Prostate gland (tissue), 2 donors: ENCODE results near the gene NCBP1. TPM values are rescaled to one million over a fixed set of nuclear protein-coding genes. Genes with fewer than 3 reads are reported as not detected.
A peak's percentile ranks its signal among the peaks of the same experiment; 100 is the strongest.

Experiments used
- DNase-seq: peaks from one replicate; pipeline ENCODE4 v3.0.0-alpha.2; 2019; ENCODE audit warnings: low spot score
- H3K27ac ChIP-seq, 2 donors: fragments of 200-600 bp; sonication (generic); 2 replicates each; pipeline ENCODE4 v1.5.1; 2017 to 2019
- H3K27me3 ChIP-seq: fragments of 200-600 bp; sonication (generic); replicated peaks from 2 replicates; pipeline ENCODE4 v1.5.1; 2019; ENCODE audit not compliant: insufficient read depth
- H3K36me3 ChIP-seq, 2 donors: fragments of 200-600 bp; sonication (generic); 1 replicate in 1 of 2; 2 replicates in 1 of 2; pipeline versions ENCODE4 v1.5.1 to v1.8.1; 2017 to 2019
- H3K4me1 ChIP-seq: fragments of 200-600 bp; sonication (generic); replicated peaks from 2 replicates; pipeline ENCODE4 v1.5.1; 2019
- H3K4me3 ChIP-seq, 2 donors: fragments of 200-600 bp; sonication (generic); 2 replicates each; pipeline ENCODE4 v1.5.1; 2017 to 2019
- H3K9me3 ChIP-seq: fragments of 200-600 bp; sonication (generic); 2 replicates; pipeline ENCODE4 v1.5.1; 2017
- POLR2A ChIP-seq: fragments of 450-650 bp; IDR thresholded peaks from one replicate; pipeline ENCODE4 v1.6.1; 2016; ENCODE audit warnings: antibody characterized with exemption, mild to moderate bottlenecking
- POLR2AphosphoS5 ChIP-seq: sonication (generic); formaldehyde crosslinking; IDR thresholded peaks from one replicate; pipeline ENCODE4 v1.6.1; 2017; ENCODE audit warnings: antibody characterized with exemption
- WGBS: methylation state at CpG from one replicate; pipeline ENCODE4 v1.1.5; 2018; 5-methylcytosine and 5-hydroxymethylcytosine counted together
- intact Hi-C: fragments of 100-400 bp; cut with DNase I; formaldehyde crosslinking; loops from one replicate; pipeline ENCODE4 v1.14.2; 2022
- total RNA-seq, 2 donors: library from RNA; depleted of rRNA; stranded (reverse); fragments of >200 nt; gene quantifications; one replicate each; pipeline ENCODE4 v1.1.0, GENCODE V29; 2016
- TF ChIP-seq, protein P1 (sequence below), 4 experiments: fragments of 200-600 bp in 2 of 4; fragments of 450-650 bp in 2 of 4; sonication (generic) in 2 of 4; IDR thresholded peaks; 1 replicate in 3 of 4; 2 replicates in 1 of 4; pipeline ENCODE4 v1.5.1; 2016 to 2019; ENCODE audit warnings: antibody characterized with exemption in 4 of 4, mild to moderate bottlenecking in 2 of 4, moderate library complexity in 2 of 4

The NCBP1 gene
- total RNA-seq, 2 donors from 2014 or later, result 18.1 to 18.3 TPM

DNA sequence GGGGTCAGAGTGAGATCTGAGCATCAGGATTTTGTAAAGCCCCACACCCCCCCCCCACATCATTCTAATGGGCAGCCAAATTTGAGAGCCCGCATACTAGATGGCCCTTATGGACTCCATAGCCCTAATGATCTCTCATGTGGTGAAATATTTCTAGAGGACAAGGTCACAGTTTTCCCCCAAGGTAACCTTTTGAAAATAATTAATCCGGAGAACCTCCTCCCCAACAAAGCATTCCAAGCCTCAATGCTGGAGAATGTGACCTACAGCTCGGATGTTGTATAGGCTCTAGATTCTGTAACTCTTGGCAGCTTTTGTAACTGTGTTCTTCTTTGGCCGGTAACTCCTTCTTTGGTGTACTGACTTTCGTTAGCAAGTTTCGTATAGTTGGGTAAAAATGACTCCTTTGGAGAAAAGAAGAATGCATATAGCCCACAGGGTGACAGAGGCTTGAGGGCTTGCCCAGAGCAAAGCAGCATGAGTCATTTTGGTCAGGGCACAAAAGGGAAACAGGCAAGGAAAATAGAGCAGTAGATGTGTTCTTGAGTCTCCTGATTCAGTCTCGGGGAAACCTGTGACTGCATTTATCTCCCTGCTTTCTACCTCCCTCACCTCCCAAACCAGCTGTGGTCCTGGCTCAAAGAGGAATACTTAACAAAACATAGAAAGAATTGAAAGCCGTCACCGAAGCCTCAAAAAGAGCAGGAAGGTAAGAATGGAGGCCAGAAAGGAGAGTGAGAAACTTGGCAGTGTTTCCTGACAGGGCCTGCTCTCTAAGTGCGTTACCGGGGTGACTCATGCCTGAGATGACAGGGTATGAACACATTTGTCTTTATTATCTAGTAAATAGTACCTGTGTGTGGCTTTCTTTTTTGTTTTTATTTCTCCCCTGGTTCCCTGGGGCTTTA, 70.1 kb downstream of the NCBP1 start:
- Histone ChIP-seq H3K36me3 (no peaks in the 10 kb centered on the region), H3K9me3 (no peaks in the 10 kb centered on the region), H3K27ac (no peak overlapping the region), H3K4me1 (no peaks in the 10 kb centered on the region), H3K27me3 (no peaks in the 10 kb centered on the region), H3K4me3 (no peak overlapping the region)
- DNase-seq, result peak; percentile 30
- TF ChIP-seq POLR2AphosphoS5, result no peak
- TF ChIP-seq POLR2A, result no peak
- TF ChIP-seq, protein P1, sequence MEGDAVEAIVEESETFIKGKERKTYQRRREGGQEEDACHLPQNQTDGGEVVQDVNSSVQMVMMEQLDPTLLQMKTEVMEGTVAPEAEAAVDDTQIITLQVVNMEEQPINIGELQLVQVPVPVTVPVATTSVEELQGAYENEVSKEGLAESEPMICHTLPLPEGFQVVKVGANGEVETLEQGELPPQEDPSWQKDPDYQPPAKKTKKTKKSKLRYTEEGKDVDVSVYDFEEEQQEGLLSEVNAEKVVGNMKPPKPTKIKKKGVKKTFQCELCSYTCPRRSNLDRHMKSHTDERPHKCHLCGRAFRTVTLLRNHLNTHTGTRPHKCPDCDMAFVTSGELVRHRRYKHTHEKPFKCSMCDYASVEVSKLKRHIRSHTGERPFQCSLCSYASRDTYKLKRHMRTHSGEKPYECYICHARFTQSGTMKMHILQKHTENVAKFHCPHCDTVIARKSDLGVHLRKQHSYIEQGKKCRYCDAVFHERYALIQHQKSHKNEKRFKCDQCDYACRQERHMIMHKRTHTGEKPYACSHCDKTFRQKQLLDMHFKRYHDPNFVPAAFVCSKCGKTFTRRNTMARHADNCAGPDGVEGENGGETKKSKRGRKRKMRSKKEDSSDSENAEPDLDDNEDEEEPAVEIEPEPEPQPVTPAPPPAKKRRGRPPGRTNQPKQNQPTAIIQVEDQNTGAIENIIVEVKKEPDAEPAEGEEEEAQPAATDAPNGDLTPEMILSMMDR (IDR thresholded peaks at IDR 0.05), result no peak
- intact Hi-C loops, result no loop called here
- WGBS, result 43% methylated on average over 11 of the region's 11 CpGs

DNA sequence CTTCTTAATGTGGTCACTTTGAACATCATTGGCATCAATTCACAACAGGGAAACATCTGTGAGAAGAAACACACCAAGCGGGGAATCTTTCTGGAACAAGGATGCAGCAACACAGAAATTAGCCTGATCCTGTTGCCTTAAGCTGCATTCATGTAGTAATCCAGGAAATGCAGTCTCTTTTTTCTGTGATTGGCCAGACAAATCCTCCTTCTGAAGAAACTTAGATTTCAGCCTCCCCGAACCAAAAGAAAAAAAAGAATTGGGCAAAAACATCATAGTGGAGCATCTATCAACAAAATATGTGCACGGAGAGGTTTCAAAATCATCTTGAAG, 70.7 kb downstream of the NCBP1 start:
- Histone ChIP-seq H3K4me3 (no peak overlapping the region), H3K9me3 (no peaks in the 10 kb centered on the region), H3K36me3 (no peaks in the 10 kb centered on the region), H3K27ac (no peak overlapping the region), H3K4me1 (no peaks in the 10 kb centered on the region), H3K27me3 (no peaks in the 10 kb centered on the region)
- no peak for DNase-seq
- intact Hi-C loops, result no loop called here
- no peak for TF ChIP-seq POLR2A
- no peak for TF ChIP-seq POLR2AphosphoS5
- TF ChIP-seq, protein P1 (IDR thresholded peaks at IDR 0.05), result no peak
- 78% methylated on average over 3 of the region's 3 CpGs for WGBS

DNA sequence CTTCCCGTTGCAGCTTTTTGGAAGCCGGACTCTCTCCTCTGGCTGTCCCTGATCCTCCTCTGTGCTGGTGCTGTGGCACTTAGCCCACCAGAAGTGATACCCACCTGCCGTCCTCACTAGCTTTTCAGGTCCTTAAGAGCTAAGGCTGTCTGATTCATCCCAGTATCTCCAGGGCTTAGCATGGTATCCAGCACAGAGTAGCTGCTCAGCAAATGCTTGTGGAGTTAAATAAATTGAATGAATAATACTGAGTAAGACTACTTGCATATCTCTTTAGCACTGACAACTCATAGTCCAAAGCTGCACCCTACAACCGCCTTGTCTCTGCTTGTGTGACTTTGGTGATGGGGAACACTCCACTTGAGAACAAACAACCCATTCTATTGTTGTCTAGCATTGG, 71.2 kb downstream of the NCBP1 start:
- TF ChIP-seq POLR2A, result no peak
- TF ChIP-seq, protein P1 (IDR thresholded peaks at IDR 0.05), result no peak
- TF ChIP-seq POLR2AphosphoS5, result no peak
- Histone ChIP-seq H3K27ac (no peak overlapping the region), H3K4me1 (no peaks in the 10 kb centered on the region), H3K27me3 (no peaks in the 10 kb centered on the region), H3K9me3 (no peaks in the 10 kb centered on the region), H3K4me3 (no peak overlapping the region), H3K36me3 (no peaks in the 10 kb centered on the region)
- DNase-seq, result no peak
- intact Hi-C loops, result no loop called here
- 83% methylated on average over 4 of the region's 4 CpGs for WGBS

DNA sequence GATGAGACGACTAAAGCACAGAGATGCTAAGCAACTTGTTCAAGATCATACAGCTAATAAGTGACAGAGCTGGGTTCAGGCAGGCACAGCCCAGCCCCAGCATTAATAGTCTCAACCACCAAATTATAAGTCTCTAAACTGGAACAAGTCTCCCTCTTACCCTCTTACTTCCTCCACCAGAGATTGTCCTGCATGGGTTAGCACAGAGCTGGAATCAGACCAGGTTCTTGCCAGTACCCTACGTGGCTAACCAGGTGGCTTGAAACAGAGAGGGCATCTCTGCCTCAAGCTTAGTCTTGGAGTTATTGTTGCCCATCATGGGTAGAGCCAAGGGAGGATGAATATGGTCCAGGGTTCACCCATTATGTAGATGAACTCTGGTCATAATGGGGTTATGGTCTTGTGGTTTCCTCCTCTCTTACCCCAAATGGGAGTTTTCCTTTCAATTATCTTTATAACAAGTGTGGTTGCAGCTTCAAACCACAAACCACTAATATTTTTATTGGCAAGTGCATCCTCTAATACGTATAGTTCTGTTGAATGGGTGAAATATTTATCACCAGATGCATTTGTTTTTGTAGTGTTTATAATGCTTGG, 71.8 kb downstream of the NCBP1 start:
- WGBS, result 29% methylated on average over 3 of the region's 3 CpGs
- Histone ChIP-seq H3K4me3 (no peak overlapping the region), H3K27ac (no peak overlapping the region), H3K4me1 (no peaks in the 10 kb centered on the region), H3K36me3 (no peaks in the 10 kb centered on the region), H3K27me3 (no peaks in the 10 kb centered on the region), H3K9me3 (no peaks in the 10 kb centered on the region)
- TF ChIP-seq POLR2A (no peak), POLR2AphosphoS5 (no peak)
- TF ChIP-seq, protein P1 (IDR thresholded peaks at IDR 0.05), result no peak
- DNase-seq, result no peak
- intact Hi-C loops, result no loop called here

DNA sequence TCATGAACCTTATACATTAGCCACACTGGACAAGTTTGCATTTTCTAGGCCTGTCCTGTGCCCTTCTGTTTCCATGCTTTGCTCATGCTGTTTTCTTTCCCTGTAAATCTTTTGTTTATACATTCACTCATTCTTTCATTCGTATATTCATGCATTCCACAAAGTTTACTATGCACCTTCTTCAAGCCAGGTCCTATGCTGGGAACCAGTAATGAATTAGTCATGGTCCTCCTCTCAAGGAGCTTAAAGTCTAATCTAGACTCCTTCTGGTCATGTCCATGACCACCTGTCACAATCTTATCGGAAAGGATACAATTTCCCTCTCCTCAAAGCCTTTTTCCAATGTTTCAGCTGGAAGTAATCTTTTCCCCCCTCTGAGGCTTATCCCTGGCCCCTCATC, 72.6 kb downstream of the NCBP1 start:
- Histone ChIP-seq H3K36me3 (no peaks in the 10 kb centered on the region), H3K27me3 (no peaks in the 10 kb centered on the region), H3K9me3 (no peaks in the 10 kb centered on the region), H3K27ac (no peak overlapping the region), H3K4me1 (no peaks in the 10 kb centered on the region), H3K4me3 (no peak overlapping the region)
- no peak for TF ChIP-seq POLR2A
- no peak for TF ChIP-seq POLR2AphosphoS5
- TF ChIP-seq, protein P1 (IDR thresholded peaks at IDR 0.05), result no peak
- intact Hi-C loops, result loop anchor here (2.0 kb wide), 1 partner anchor 195 kb away; no protein-coding TSS in a partner anchor
- WGBS, result 70% methylated on average over 2 of the region's 2 CpGs
- no peak for DNase-seq
